ENCODE measurements around the gene SYNGAP1.

The SYNGAP1 gene

DNA sequence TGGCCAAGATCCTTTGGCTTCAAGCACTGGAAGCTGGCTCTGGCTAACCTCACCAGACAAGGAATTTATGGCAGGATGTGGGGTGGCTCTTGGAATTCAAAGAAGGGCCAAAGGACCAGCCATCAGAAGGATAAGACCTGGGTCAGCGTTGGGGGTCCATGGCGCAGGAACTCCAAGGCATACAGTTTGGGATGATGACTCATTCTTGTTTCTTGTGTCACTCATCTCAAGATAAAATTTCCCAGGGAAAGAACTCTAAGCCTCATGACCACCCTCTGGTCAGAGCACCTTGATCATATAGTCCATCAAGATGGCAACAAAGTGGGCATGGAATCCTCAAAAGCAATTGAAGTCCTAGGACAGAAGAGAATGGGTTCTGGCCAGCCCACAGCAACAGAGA lies 39.4 kb downstream of the SYNGAP1 start:
- H3K36me3 ChIP-seq, result no peaks in the 10 kb centered on the region
- TF ChIP-seq, protein P1, sequence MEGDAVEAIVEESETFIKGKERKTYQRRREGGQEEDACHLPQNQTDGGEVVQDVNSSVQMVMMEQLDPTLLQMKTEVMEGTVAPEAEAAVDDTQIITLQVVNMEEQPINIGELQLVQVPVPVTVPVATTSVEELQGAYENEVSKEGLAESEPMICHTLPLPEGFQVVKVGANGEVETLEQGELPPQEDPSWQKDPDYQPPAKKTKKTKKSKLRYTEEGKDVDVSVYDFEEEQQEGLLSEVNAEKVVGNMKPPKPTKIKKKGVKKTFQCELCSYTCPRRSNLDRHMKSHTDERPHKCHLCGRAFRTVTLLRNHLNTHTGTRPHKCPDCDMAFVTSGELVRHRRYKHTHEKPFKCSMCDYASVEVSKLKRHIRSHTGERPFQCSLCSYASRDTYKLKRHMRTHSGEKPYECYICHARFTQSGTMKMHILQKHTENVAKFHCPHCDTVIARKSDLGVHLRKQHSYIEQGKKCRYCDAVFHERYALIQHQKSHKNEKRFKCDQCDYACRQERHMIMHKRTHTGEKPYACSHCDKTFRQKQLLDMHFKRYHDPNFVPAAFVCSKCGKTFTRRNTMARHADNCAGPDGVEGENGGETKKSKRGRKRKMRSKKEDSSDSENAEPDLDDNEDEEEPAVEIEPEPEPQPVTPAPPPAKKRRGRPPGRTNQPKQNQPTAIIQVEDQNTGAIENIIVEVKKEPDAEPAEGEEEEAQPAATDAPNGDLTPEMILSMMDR (IDR thresholded peaks at IDR 0.05), result no peak
- H3K9me3 ChIP-seq, result no peaks in the 10 kb centered on the region
- H3K27me3 ChIP-seq, result no peaks in the 10 kb centered on the region
- H3K4me1 ChIP-seq (ENCODE audit: control insufficient read depth in 1 of 2, insufficient read depth in 1 of 2, low read depth in 1 of 2, low read length in 1 of 2), result peaks cover 9 to 12% of the 10 kb centered on the region in 2 experiments
- no peak overlapping the region for H3K4me3 ChIP-seq (ENCODE audit: low read depth in 1 of 2, low read length in 1 of 2)
- no peak overlapping the region for H3K27ac ChIP-seq

GRCh38 chr6:33466075-33466735 lies 46.3 kb downstream of the SYNGAP1 start:
- H3K4me3 ChIP-seq (ENCODE audit: low read depth in 1 of 2, low read length in 1 of 2), result no peak overlapping the region
- no peak overlapping the region for H3K27ac ChIP-seq
- H3K4me1 ChIP-seq (ENCODE audit: control insufficient read depth in 1 of 2, insufficient read depth in 1 of 2, low read depth in 1 of 2, low read length in 1 of 2), result no peaks in the 10 kb centered on the region
- TF ChIP-seq, protein P1 (IDR thresholded peaks at IDR 0.05), result no peak
- H3K27me3 ChIP-seq, result no peaks in the 10 kb centered on the region
- no peaks in the 10 kb centered on the region for H3K9me3 ChIP-seq
- no peaks in the 10 kb centered on the region for H3K36me3 ChIP-seq

DNA sequence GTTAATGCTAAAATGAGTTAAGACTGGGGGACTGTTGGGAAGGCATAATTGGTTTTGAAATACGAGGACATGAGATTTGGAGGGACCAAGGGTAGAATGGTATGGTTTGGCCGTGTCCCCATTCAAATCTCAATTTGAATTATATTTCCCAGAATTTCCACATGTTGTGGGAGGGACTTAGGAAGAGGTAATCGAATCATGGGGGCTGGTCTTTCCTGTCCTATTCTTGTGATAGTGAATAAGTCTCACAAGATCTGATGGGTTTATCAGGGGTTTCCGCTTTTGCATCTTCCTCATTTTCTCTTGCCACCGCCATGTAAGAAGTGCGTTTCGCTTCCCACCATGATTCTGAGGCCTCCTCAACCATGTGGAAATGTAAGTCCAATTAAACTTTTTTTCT lies 47.2 kb downstream of the SYNGAP1 start:
- Histone ChIP-seq H3K4me3 (ENCODE audit: low read depth in 1 of 2, low read length in 1 of 2) (no peak overlapping the region), H3K27ac (no peak overlapping the region), H3K36me3 (no peaks in the 10 kb centered on the region), H3K4me1 (ENCODE audit: control insufficient read depth in 1 of 2, insufficient read depth in 1 of 2, low read depth in 1 of 2, low read length in 1 of 2) (no peaks in the 10 kb centered on the region), H3K9me3 (no peaks in the 10 kb centered on the region), H3K27me3 (no peaks in the 10 kb centered on the region)
- TF ChIP-seq, protein P1 (IDR thresholded peaks at IDR 0.05), result no peak

GRCh38 chr6:33469661-33470060 lies 49.8 kb downstream of the SYNGAP1 start:
- Histone ChIP-seq H3K4me3 (ENCODE audit: low read depth in 1 of 2, low read length in 1 of 2) (no peak overlapping the region), H3K36me3 (no peaks in the 10 kb centered on the region), H3K27me3 (no peaks in the 10 kb centered on the region), H3K9me3 (no peaks in the 10 kb centered on the region), H3K4me1 (ENCODE audit: control insufficient read depth in 1 of 2, insufficient read depth in 1 of 2, low read depth in 1 of 2, low read length in 1 of 2) (no peaks in the 10 kb centered on the region), H3K27ac (no peak overlapping the region)
- TF ChIP-seq, protein P1 (IDR thresholded peaks at IDR 0.05), result no peak

DNA sequence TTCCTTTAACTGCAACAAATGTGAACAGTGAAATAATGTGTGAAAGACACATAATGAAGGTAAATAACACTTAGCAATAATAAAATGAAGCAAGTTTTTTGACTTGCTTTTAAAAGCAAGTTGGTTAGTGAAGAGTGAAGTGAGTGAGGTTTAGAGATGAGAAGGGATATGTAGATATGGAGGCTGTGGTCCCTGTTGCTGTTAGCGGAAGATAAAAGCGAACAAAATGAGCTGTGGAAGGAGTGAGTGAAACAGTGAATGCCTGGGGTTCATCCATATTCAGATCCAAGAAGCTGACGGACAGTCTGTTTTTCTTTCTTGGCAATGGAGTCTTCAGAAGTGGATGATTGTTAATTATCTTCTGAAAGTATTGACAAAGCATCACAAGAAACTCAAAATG lies 58.0 kb downstream of the SYNGAP1 start:
- Histone ChIP-seq H3K27ac (no peak overlapping the region), H3K4me1 (ENCODE audit: control insufficient read depth in 1 of 2, insufficient read depth in 1 of 2, low read depth in 1 of 2, low read length in 1 of 2) (no peaks in the 10 kb centered on the region), H3K27me3 (peaks cover 27% of the 10 kb centered on the region), H3K9me3 (no peaks in the 10 kb centered on the region), H3K36me3 (no peaks in the 10 kb centered on the region), H3K4me3 (ENCODE audit: low read depth in 1 of 2, low read length in 1 of 2) (no peak overlapping the region)
- TF ChIP-seq, protein P1 (IDR thresholded peaks at IDR 0.05), result no peak

All from neutrophil (primary cell).